ENCODE results near the gene MMP27. TPM values are rescaled to one million over a fixed set of nuclear protein-coding genes. Genes with fewer than 3 reads are reported as not detected.

The MMP27 gene
- total and polyA plus RNA-seq, 5 donors from 2014 or later = not detected

DNA sequence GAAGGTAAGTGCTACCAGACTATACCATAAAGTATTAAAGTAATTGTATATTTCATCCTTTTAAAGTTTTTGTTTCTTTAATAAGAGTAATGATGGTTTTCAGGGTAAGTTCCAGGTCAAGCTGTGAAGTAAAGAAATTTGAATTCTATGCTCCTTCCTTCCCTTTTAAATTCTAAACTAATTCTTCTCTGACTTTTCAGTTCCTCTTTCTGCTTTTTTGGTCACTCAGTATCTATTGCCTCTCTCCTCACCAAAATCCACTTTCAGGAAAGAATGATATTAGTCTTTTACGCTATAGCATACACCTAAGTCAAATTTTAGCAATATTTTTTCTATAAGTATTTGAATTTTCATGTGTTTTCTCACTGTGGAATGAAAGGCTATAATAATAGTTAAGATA is 11.0 kb upstream of the MMP27 start:
- Mint-ChIP-seq H3K27me3 (peaks cover 20% of the 10 kb centered on the region), H3K36me3 (no peaks in the 10 kb centered on the region), H3K4me1 (peaks cover 0 to 6% (median 0%) of the 10 kb centered on the region in 4 donors), H3K27ac (no peak overlapping the region), H3K4me3 (no peak overlapping the region), H3K9me3 (peaks cover 0 to 2% (median 0%) of the 10 kb centered on the region in 7 donors)
- DNase-seq (no peak), ATAC-seq (ENCODE audit: low read depth in 2 of 2) (no peak)
- no peaks in the 10 kb centered on the region for H3K4me1 ChIP-seq (ENCODE audit: control insufficient read depth, insufficient read depth, low read length, poor library complexity, severe bottlenecking)
- H3K36me3 ChIP-seq (ENCODE audit: control insufficient read depth, insufficient read depth, low read length) = no peaks in the 10 kb centered on the region
- H3K4me3 ChIP-seq (ENCODE audit: low read depth, low read length) = no peak overlapping the region
- no peak overlapping the region for H3K27ac ChIP-seq (ENCODE audit: insufficient read depth, low read length, poor library complexity, severe bottlenecking)
- peaks cover 6% of the 10 kb centered on the region for H3K27me3 ChIP-seq (ENCODE audit: control insufficient read depth, insufficient read depth, low read length)
- no peaks in the 10 kb centered on the region for H3K9me3 ChIP-seq (ENCODE audit: control insufficient read depth in 2 of 2, low read length in 2 of 2)

DNA sequence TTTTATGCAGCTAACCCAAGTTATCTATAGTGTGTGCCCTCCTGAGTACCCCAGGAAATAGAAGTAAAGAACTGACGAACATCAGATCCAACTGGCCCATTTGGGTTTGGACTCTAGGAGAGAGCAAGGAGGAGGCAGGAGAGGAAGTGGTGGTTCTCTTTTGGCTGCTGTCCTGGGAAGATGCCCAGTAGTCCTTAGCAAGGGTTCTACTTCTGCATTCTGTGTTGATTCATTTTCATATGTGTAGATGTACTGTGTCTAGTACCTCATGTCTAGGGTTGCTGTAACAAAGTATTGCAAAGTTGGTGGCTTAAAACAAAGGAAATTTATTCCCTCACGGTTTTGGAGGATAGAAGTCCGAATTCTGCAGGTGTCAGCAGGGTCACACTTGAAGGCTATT is 6.6 kb upstream of the MMP27 start:
- no peaks in the 10 kb centered on the region for H3K4me1 Mint-ChIP-seq
- no peaks in the 10 kb centered on the region for H3K4me1 ChIP-seq (ENCODE audit: control insufficient read depth, insufficient read depth, low read length, poor library complexity, severe bottlenecking)

DNA sequence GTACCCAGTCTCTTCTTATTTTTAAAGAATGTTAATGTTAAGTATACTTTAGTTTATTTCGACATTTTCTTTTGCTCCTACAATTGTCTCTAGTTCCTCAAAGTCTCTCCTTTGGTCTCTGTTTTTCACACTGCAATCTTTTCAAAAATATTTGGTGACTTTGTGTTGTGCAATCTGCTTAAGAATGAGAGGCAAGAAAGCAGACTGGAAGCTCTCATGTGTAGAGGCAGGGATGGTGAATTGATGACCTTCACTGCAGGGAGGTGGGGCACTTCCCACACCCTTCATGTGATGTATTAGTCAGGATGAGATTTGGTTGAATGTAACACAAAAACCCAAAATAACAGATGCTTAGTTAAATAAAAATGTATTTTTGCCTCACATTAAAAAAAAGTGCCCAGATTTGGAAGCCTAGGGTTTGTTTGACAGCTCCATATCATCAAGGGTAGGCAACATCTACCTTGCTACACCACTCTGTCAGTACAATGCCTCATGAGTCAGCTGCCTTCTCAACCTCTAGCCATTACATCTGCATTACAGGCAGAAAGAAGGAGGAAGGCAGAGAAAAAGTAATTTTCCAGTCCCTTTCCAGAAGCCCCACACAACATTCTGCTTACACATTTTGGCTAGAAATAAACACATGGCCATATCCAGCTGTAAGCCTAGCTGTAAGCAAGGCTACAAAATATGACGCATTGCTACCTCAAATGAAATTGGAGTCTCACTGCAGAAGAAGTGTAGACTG is 3.8 kb upstream of the MMP27 start:
- H3K4me1 ChIP-seq (ENCODE audit: control insufficient read depth, insufficient read depth, low read length, poor library complexity, severe bottlenecking) = no peaks in the 10 kb centered on the region
- ATAC-seq (ENCODE audit: low read depth in 2 of 2) (no peak), DNase-seq (no peak)
- Mint-ChIP-seq H3K4me3 (no peak overlapping the region), H3K4me1 (no peaks in the 10 kb centered on the region), H3K9me3 (peaks cover 0 to 2% (median 0%) of the 10 kb centered on the region in 7 donors), H3K36me3 (no peaks in the 10 kb centered on the region), H3K27ac (no peak overlapping the region), H3K27me3 (peaks cover 13% of the 10 kb centered on the region)
- no peaks in the 10 kb centered on the region for H3K9me3 ChIP-seq (ENCODE audit: control insufficient read depth in 2 of 2, low read length in 2 of 2)
- H3K27ac ChIP-seq (ENCODE audit: insufficient read depth, low read length, poor library complexity, severe bottlenecking) = no peak overlapping the region
- no peak overlapping the region for H3K4me3 ChIP-seq (ENCODE audit: low read depth, low read length)
- no peaks in the 10 kb centered on the region for H3K36me3 ChIP-seq (ENCODE audit: control insufficient read depth, insufficient read depth, low read length)
- peaks cover 2% of the 10 kb centered on the region for H3K27me3 ChIP-seq (ENCODE audit: control insufficient read depth, insufficient read depth, low read length)

More for the DNA sequence above, 6.6 kb upstream of the MMP27 start:
- H3K27ac Mint-ChIP-seq = no peak overlapping the region
- no peak overlapping the region for H3K4me3 Mint-ChIP-seq
- no peak for DNase-seq
- H3K9me3 ChIP-seq (ENCODE audit: control insufficient read depth in 2 of 2, low read length in 2 of 2) = no peaks in the 10 kb centered on the region
- ATAC-seq (ENCODE audit: low read depth in 2 of 2) = no peak
- peaks cover 20% of the 10 kb centered on the region for H3K27me3 Mint-ChIP-seq
- peaks cover 3% of the 10 kb centered on the region for H3K27me3 ChIP-seq (ENCODE audit: control insufficient read depth, insufficient read depth, low read length)
- H3K4me3 ChIP-seq (ENCODE audit: low read depth, low read length) = no peak overlapping the region
- no peaks in the 10 kb centered on the region for H3K36me3 ChIP-seq (ENCODE audit: control insufficient read depth, insufficient read depth, low read length)
- peaks cover 0 to 2% (median 0%) of the 10 kb centered on the region in 7 donors for H3K9me3 Mint-ChIP-seq
- H3K36me3 Mint-ChIP-seq = no peaks in the 10 kb centered on the region
- H3K27ac ChIP-seq (ENCODE audit: insufficient read depth, low read length, poor library complexity, severe bottlenecking) = no peak overlapping the region

DNA sequence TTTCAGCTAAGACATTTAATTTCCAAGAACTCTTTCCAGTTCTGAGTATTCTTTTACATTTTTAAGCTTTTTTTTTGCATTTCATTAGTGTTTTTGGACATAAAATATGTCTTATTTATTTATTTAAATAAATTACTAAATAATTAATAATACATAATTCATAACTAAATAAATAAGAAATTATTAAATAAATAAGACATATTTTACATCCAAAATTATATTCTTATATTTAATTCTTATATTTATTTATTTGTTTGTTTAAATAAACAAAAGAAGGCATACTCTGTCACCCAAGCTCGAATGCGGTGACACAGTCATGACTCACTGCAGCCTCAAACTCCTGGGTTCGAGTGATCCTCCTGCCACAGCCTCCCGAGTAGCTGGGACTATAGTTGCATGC is 3.1 kb upstream of the MMP27 start:
- no peaks in the 10 kb centered on the region for H3K36me3 ChIP-seq (ENCODE audit: control insufficient read depth, insufficient read depth, low read length)
- Mint-ChIP-seq H3K27ac (no peak overlapping the region), H3K4me3 (no peak overlapping the region), H3K36me3 (no peaks in the 10 kb centered on the region), H3K4me1 (no peaks in the 10 kb centered on the region), H3K9me3 (peaks cover 0 to 2% (median 0%) of the 10 kb centered on the region in 7 donors), H3K27me3 (peaks cover 13% of the 10 kb centered on the region)
- ATAC-seq (ENCODE audit: low read depth in 2 of 2) = no peak
- H3K9me3 ChIP-seq (ENCODE audit: control insufficient read depth in 2 of 2, low read length in 2 of 2) = no peaks in the 10 kb centered on the region
- H3K4me3 ChIP-seq (ENCODE audit: low read depth, low read length) = no peak overlapping the region
- no peak for DNase-seq
- H3K27me3 ChIP-seq (ENCODE audit: control insufficient read depth, insufficient read depth, low read length) = no peaks in the 10 kb centered on the region
- no peak overlapping the region for H3K27ac ChIP-seq (ENCODE audit: insufficient read depth, low read length, poor library complexity, severe bottlenecking)
- H3K4me1 ChIP-seq (ENCODE audit: control insufficient read depth, insufficient read depth, low read length, poor library complexity, severe bottlenecking) = no peaks in the 10 kb centered on the region

DNA sequence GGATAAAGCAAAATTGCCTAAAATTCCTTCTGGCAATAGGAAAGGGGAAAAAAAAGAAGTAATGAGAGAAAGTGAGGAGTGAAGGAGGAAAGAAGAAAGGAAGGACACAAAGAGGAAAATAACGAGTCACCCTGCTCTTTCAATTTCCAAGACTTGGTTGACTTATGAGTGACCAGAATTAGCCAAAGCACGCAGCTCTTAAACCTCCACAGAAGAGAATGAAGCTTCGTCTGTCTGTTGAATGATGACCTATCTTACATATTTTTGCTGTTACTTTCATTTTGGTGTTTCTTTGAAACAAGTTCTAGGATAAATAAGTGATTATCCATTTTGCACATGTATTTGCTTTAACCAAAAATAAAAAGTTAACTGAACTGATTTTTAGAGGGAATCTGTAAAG is 728 bp downstream of the MMP27 start:
- H3K27me3 Mint-ChIP-seq = no peaks in the 10 kb centered on the region
- H3K4me1 ChIP-seq (ENCODE audit: control insufficient read depth, insufficient read depth, low read length, poor library complexity, severe bottlenecking) = no peaks in the 10 kb centered on the region
- H3K27ac Mint-ChIP-seq = no peak overlapping the region
- H3K9me3 ChIP-seq (ENCODE audit: control insufficient read depth in 2 of 2, low read length in 2 of 2) = no peaks in the 10 kb centered on the region
- H3K27me3 ChIP-seq (ENCODE audit: control insufficient read depth, insufficient read depth, low read length) = no peaks in the 10 kb centered on the region
- DNase-seq (no peak), ATAC-seq (ENCODE audit: low read depth in 2 of 2) (no peak)
- H3K4me3 ChIP-seq (ENCODE audit: low read depth, low read length) = no peak overlapping the region
- no peak overlapping the region for H3K4me3 Mint-ChIP-seq
- no peaks in the 10 kb centered on the region for H3K4me1 Mint-ChIP-seq
- no peaks in the 10 kb centered on the region for H3K36me3 Mint-ChIP-seq
- H3K9me3 Mint-ChIP-seq = peaks cover 0 to 2% (median 0%) of the 10 kb centered on the region in 7 donors
- H3K27ac ChIP-seq (ENCODE audit: insufficient read depth, low read length, poor library complexity, severe bottlenecking) = no peak overlapping the region
- no peaks in the 10 kb centered on the region for H3K36me3 ChIP-seq (ENCODE audit: control insufficient read depth, insufficient read depth, low read length)

DNA sequence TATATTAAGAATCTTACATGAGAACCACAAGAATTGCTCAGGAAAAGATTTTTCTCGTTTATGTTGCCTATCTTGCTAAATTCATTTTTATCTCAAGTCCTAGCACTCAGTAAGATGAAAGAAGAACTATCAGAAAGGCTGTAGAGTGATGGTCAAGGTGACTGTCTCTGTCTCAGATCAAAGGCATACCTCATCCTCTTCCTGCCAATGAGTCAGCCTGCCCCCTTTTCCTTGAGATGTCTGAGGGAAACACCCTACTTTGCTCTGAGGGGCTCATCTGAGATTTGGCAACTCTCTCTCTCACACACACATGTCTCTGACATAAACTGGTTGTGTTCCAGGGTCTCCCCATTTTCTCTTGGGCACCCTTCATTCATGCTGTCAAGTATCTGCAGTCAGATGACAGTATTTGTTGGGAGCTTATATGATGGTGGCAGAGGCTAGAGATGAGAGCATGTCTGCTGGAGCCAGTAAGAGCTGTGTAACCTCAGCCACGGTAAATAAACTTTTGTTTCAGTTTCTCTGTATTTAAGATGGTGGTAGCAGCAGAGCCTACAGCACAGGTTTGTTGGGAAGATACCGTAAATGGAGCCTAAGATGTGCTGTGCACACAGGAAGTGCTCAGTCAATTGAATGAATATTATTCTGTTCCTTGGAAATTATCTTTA is 1.6 kb downstream of the MMP27 start:
- H3K4me3 Mint-ChIP-seq = no peak overlapping the region
- peak in 1 of 2 donors; percentile 12 for ATAC-seq (ENCODE audit: low read depth in 2 of 2)
- no peaks in the 10 kb centered on the region for H3K36me3 Mint-ChIP-seq

DNA sequence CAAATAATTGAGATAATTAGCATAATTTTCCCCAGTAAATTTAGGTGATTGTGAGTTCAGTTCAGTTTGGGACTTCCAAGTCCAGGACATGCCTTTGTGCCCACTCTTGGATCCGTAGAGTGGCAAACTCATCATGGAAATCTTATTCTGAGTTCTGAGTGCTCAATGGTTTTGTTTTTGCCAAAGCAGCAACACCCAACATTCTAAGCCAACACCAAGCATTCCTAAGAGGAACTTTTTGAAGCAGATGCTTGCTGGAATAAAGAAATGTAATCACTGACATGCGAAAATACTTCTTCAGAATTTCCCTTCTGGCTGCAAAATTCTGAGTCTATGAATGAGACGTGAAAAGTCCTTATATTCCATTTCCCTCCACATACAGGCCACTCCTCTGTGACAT is 10.4 kb downstream of the MMP27 start:
- Histone ChIP-seq H3K4me1 (ENCODE audit: control insufficient read depth, insufficient read depth, low read length, poor library complexity, severe bottlenecking) (no peaks in the 10 kb centered on the region), H3K4me3 (ENCODE audit: low read depth, low read length) (no peak overlapping the region), H3K27ac (ENCODE audit: insufficient read depth, low read length, poor library complexity, severe bottlenecking) (no peak overlapping the region), H3K9me3 (ENCODE audit: control insufficient read depth in 2 of 2, low read length in 2 of 2) (no peaks in the 10 kb centered on the region), H3K36me3 (ENCODE audit: control insufficient read depth, insufficient read depth, low read length) (no peaks in the 10 kb centered on the region), H3K27me3 (ENCODE audit: control insufficient read depth, insufficient read depth, low read length) (peaks cover 3% of the 10 kb centered on the region)
- no peak for ATAC-seq (ENCODE audit: low read depth in 2 of 2)
- DNase-seq = no peak
- Mint-ChIP-seq H3K27ac (no peak overlapping the region), H3K4me3 (no peak overlapping the region), H3K27me3 (peaks cover 4% of the 10 kb centered on the region), H3K9me3 (no peaks in the 10 kb centered on the region), H3K4me1 (no peaks in the 10 kb centered on the region), H3K36me3 (no peaks in the 10 kb centered on the region)

More for the DNA sequence above, 1.6 kb downstream of the MMP27 start:
- H3K36me3 ChIP-seq (ENCODE audit: control insufficient read depth, insufficient read depth, low read length) = no peaks in the 10 kb centered on the region
- H3K4me1 ChIP-seq (ENCODE audit: control insufficient read depth, insufficient read depth, low read length, poor library complexity, severe bottlenecking) = no peaks in the 10 kb centered on the region
- H3K4me1 Mint-ChIP-seq = no peaks in the 10 kb centered on the region
- DNase-seq = no peak
- no peak overlapping the region for H3K4me3 ChIP-seq (ENCODE audit: low read depth, low read length)
- no peaks in the 10 kb centered on the region for H3K9me3 ChIP-seq (ENCODE audit: control insufficient read depth in 2 of 2, low read length in 2 of 2)
- H3K9me3 Mint-ChIP-seq = peaks cover 0 to 2% (median 0%) of the 10 kb centered on the region in 7 donors
- H3K27ac ChIP-seq (ENCODE audit: insufficient read depth, low read length, poor library complexity, severe bottlenecking) = no peak overlapping the region
- H3K27me3 ChIP-seq (ENCODE audit: control insufficient read depth, insufficient read depth, low read length) = peaks cover 2% of the 10 kb centered on the region
- H3K27me3 Mint-ChIP-seq = no peaks in the 10 kb centered on the region
- no peak overlapping the region for H3K27ac Mint-ChIP-seq

DNA sequence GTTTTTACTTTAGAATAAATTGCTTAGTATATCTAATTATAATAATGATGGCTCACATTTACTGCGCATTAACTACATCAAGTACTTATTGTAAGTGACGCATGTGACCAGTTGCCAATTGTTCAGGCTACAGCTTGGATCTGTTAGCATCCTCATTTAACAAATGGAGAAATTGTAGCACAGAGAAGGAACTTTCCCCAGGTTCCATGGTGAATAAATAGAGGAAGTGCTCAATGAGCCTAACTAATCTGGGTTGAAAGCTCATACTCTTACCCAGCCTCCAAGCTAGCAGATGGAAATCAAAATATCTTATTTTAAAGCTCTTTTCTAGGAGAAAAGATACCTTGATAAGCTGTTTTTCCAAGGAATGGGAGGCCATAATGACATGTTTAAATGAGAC is 19.8 kb downstream of the MMP27 start:
- no peak for ATAC-seq (ENCODE audit: low read depth in 2 of 2)
- DNase-seq = no peak
- no peaks in the 10 kb centered on the region for H3K4me1 ChIP-seq (ENCODE audit: control insufficient read depth, insufficient read depth, low read length, poor library complexity, severe bottlenecking)
- no peaks in the 10 kb centered on the region for H3K36me3 ChIP-seq (ENCODE audit: control insufficient read depth, insufficient read depth, low read length)
- H3K9me3 Mint-ChIP-seq = no peaks in the 10 kb centered on the region
- H3K4me3 ChIP-seq (ENCODE audit: low read depth, low read length) = no peak overlapping the region
- no peaks in the 10 kb centered on the region for H3K36me3 Mint-ChIP-seq
- H3K27ac Mint-ChIP-seq = no peak overlapping the region
- peaks cover 3% of the 10 kb centered on the region for H3K27me3 ChIP-seq (ENCODE audit: control insufficient read depth, insufficient read depth, low read length)
- H3K27me3 Mint-ChIP-seq = peaks cover 10% of the 10 kb centered on the region
- H3K4me1 Mint-ChIP-seq = no peaks in the 10 kb centered on the region
- no peaks in the 10 kb centered on the region for H3K9me3 ChIP-seq (ENCODE audit: control insufficient read depth in 2 of 2, low read length in 2 of 2)
- no peak overlapping the region for H3K4me3 Mint-ChIP-seq
- H3K27ac ChIP-seq (ENCODE audit: insufficient read depth, low read length, poor library complexity, severe bottlenecking) = no peak overlapping the region

Data from CD4-positive, CD25-positive, alpha-beta regulatory T cell (primary cell).